LNCaP clone FGC (cell line): ENCODE measurements around the gene RAB3GAP2.
"Not testable (repeated sequence)": the region's sequence is repeated elsewhere in the genome, so short reads cannot be mapped to it uniquely, and the experiment has no call there.

ENCODE experiments used
- DNase-seq: peaks from one replicate; pipeline ENCODE4 v3.0.0-alpha.2; 2011; ENCODE audit warnings: low read depth
- H3K4me3 ChIP-seq: 2 replicates; pipeline ENCODE4 v1.5.1; 2011; ENCODE audit warnings: mild to moderate bottlenecking, low read depth, low read length, control low read depth
- CTCF ChIP-seq: IDR thresholded peaks from 2 replicates; pipeline ENCODE4 v1.5.1; 2012; ENCODE audit warnings: mild to moderate bottlenecking; ENCODE audit not compliant: control insufficient read depth, insufficient read depth; ENCODE audit errors: extremely low read depth

RAB3GAP2 gene

GRCh38 chr1:220219865-220220698 lies 52.2 kb downstream of the RAB3GAP2 start:
- H3K4me3 ChIP-seq: no peak overlapping the region
- DNase-seq: no peak
- no peak for TF ChIP-seq CTCF

GRCh38 chr1:220219136-220219442 lies 53.2 kb downstream of the RAB3GAP2 start:
- H3K4me3 ChIP-seq: no peak overlapping the region
- DNase-seq: no peak
- no peak for TF ChIP-seq CTCF

DNA sequence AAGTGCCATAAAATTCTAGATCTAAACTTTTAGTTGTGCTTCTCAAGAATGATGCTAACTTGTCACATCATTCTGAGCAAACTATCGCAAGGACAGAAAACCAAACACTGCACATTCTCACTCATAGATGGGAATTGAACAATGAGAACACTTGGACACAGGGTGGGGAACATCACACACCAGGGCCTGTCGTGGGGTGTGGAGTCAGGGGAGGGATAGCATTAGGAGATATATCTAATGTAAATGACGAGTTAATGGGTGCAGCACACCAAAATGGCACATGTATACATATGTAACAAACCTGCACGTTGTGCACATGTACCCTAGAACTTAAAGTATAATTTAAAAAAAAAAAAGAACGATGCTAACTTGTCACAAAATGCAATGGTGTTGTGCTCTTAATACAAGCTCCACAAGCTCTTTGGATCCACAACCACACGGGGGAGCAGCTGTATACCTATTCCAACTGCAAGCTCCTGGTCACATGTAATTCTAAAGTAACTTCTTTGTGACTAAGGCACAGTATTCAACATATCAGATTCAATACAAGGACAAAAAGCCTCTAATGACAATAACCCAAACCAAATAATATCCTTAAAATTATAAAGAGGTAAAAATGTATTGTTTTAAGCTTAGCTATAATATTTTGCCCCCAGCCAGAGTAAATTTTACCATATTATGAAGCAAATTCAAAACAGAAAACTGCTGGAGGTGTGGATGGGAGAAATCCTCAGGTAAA lies 53.7 kb downstream of the RAB3GAP2 start:
- H3K4me3 ChIP-seq: not testable (repeated sequence)
- peak; percentile 82 for TF ChIP-seq CTCF
- peak; percentile 69 for DNase-seq

GRCh38 chr1:220217383-220217988 lies 54.8 kb downstream of the RAB3GAP2 start:
- H3K4me3 ChIP-seq: no peak overlapping the region
- TF ChIP-seq CTCF: peak; percentile 61
- no peak for DNase-seq

DNA sequence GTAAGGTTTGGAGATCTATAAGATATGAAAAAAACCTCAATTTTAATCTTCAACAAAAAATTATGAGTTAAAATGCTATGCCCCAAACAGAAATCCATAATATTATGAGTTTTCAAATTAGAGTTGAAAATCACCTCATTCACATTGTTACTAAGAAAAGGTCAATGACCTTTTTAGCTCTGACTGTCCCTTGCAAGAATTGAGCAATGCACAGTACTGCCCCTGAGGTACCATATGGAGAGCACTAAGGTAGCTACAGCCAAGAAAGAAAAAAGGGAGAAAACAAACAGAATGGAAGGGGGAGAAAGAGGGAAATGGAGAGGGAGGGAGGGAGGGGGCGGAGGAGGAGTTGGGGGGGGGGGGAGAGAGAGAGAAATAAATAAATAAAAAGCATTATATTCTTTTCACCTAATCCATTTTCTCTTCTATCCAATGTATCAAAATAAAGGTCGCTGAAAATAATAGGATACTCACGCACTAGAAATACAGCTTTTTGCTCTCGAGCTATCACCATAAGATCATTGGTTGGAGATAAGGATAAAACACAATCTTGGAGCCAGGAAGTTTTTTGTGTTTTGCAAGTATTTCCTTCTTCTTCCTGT lies 58.8 kb downstream of the RAB3GAP2 start:
- H3K4me3 ChIP-seq: no peak overlapping the region
- DNase-seq: no peak
- no peak for TF ChIP-seq CTCF

DNA sequence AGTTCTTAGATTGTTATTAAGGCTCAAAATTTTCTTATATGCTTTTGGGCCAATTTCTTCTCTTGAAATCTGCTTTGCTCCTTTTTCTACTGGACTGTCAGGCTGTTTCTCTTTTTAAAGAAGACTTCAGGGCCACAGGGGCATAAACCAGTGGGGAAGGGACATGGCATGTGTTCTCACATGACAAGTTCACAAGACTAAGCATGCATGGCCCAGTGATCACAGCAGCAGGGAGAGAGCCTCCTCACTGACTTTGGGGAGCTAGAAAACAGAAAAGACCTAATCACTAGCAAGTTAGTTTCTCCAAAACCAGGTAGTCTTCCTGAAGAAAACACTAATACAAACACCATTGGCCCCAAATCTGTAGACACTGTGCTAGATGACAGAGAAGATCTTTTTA lies 64.8 kb downstream of the RAB3GAP2 start:
- DNase-seq: no peak
- TF ChIP-seq CTCF: no peak
- no peak overlapping the region for H3K4me3 ChIP-seq

GRCh38 chr1:220204758-220205157 lies 67.5 kb downstream of the RAB3GAP2 start:
- H3K4me3 ChIP-seq, DNase-seq: not testable (repeated sequence)
